Endothelial cell of umbilical vein (primary cell): ENCODE measurements around the gene ARID1B. TPM values are rescaled to one million over a fixed set of nuclear protein-coding genes. Genes with fewer than 3 reads are reported as not detected.

ENCODE experiments used
- BruUV-seq: library from RNA; stranded (reverse); fragments of 400-500 nt; replicated peaks from 2 replicates; lab custom pipeline; 2021; lab: Mats Ljungman, UMichigan
- CTCF ChIA-PET: fragments of 300-600, 350-600 bp; sonication (Branson Sonifier 250); formaldehyde crosslinking; loops from one replicate; lab custom pipeline; 2021; ENCODE audit warnings: antibody characterized with exemption, inconsistent platforms; lab: Charles Lee
- POLR2A ChIA-PET: fragments of 300-600, 350-600 bp; sonication (Branson Sonifier 250); formaldehyde crosslinking; loops from one replicate; lab custom pipeline; 2021; ENCODE audit warnings: antibody characterized with exemption, inconsistent platforms; lab: Charles Lee
- DNase-seq: peaks from one replicate; pipeline ENCODE4 v3.0.0-alpha.2; 2011; ENCODE audit warnings: low read depth, low spot score
- FAIRE-seq: peaks from 2 replicates; lab custom pipeline; 2011; peaks lifted over from hg19 to GRCh38; lab: Jason Lieb, UNC
- H2AFZ ChIP-seq: 2 replicates; pipeline ENCODE4 v1.6.0; 2012; ENCODE audit warnings: low read depth, low read length, control low read depth, inconsistent platforms
- H3K27ac ChIP-seq: 2 replicates; pipeline ENCODE4 v1.5.1; 2011; ENCODE audit warnings: low read depth, mild to moderate bottlenecking, control low read depth, low read length, moderate library complexity; ENCODE audit not compliant: insufficient read depth
- H3K27me3 ChIP-seq, 2 experiments: 2 replicates each; pipeline versions ENCODE4 v1.6.0 to v1.6.1; 2011; ENCODE audit warnings: low read length in 2 of 2, mixed read lengths in 1 of 2; ENCODE audit not compliant: control insufficient read depth in 2 of 2, insufficient read depth in 2 of 2
- H3K36me3 ChIP-seq, 2 experiments: 2 replicates in 1 of 2; 3 replicates in 1 of 2; pipeline ENCODE4 v1.5.1; 2011; ENCODE audit warnings: low read length in 2 of 2, mild to moderate bottlenecking in 1 of 2, moderate library complexity in 1 of 2; ENCODE audit not compliant: control insufficient read depth in 2 of 2, insufficient read depth in 2 of 2; ENCODE audit errors: extremely low read depth in 1 of 2
- H3K4me1 ChIP-seq: 3 replicates; pipeline ENCODE4 v1.5.1; 2011; ENCODE audit warnings: mild to moderate bottlenecking, low read length; ENCODE audit not compliant: control insufficient read depth, insufficient read depth; ENCODE audit errors: extremely low read depth
- H3K4me2 ChIP-seq: 2 replicates; pipeline ENCODE4 v1.6.1; 2011; ENCODE audit warnings: low read length, control low read depth, mixed read lengths; ENCODE audit not compliant: insufficient read depth
- H3K4me3 ChIP-seq, 3 experiments: fragments of 200-600 bp in 1 of 3; sonication (generic), shearing (Covaris generic) in 1 of 3; replicated peaks in 1 of 3; 2 replicates each; pipeline ENCODE4 v1.5.1; 2011 to 2016; ENCODE audit warnings: control low read depth in 3 of 3, low read length in 3 of 3, mild to moderate bottlenecking in 2 of 3, inconsistent platforms in 1 of 3, low read depth in 1 of 3, moderate library complexity in 1 of 3; ENCODE audit not compliant: insufficient read depth in 1 of 3
- H3K79me2 ChIP-seq: 2 replicates; pipeline ENCODE4 v1.6.0; 2012; ENCODE audit warnings: low read length, inconsistent platforms; ENCODE audit not compliant: control insufficient read depth, insufficient read depth
- H3K9ac ChIP-seq: replicated peaks from 2 replicates; pipeline ENCODE3; 2011; ENCODE audit warnings: low read length, control low read depth; ENCODE audit not compliant: insufficient read depth; ENCODE audit errors: extremely low read depth
- H3K9me1 ChIP-seq: replicated peaks from 3 replicates; pipeline ENCODE4 v1.6.0; 2011; ENCODE audit warnings: mild to moderate bottlenecking, low read length; ENCODE audit not compliant: control insufficient read depth, insufficient read depth; ENCODE audit errors: extremely low read depth
- H3K9me3 ChIP-seq: replicated peaks from 2 replicates; pipeline ENCODE4 v1.5.1; 2012; ENCODE audit warnings: low read length, inconsistent platforms; ENCODE audit not compliant: control insufficient read depth, insufficient read depth
- H4K20me1 ChIP-seq: replicated peaks from 2 replicates; pipeline ENCODE3; 2011; ENCODE audit warnings: mild to moderate bottlenecking, low read length; ENCODE audit not compliant: control insufficient read depth, insufficient read depth; ENCODE audit errors: extremely low read depth
- CTCF ChIP-seq, 2 donors: IDR thresholded peaks; 1 replicate in 1 of 2; 2 replicates in 1 of 2; pipeline ENCODE4 v1.5.1; 2011; ENCODE audit warnings: low read length in 2 of 2, mild to moderate bottlenecking in 2 of 2, moderate library complexity in 2 of 2, control low read depth in 1 of 2, inconsistent platforms in 1 of 2, low read depth in 1 of 2; ENCODE audit not compliant: insufficient read depth in 1 of 2; ENCODE audit errors: extremely low read depth in 1 of 2
- EZH2 ChIP-seq: IDR thresholded peaks from 2 replicates; pipeline ENCODE4 v1.6.1; 2012; ENCODE audit warnings: borderline replicate concordance, low read depth, mild to moderate bottlenecking, moderate library complexity, low read length, inconsistent platforms; ENCODE audit not compliant: severe bottlenecking
- FOS ChIP-seq: IDR thresholded peaks from 2 replicates; pipeline ENCODE4 v1.6.1; 2011; ENCODE audit warnings: mild to moderate bottlenecking, low read length, moderate library complexity, borderline replicate concordance; ENCODE audit not compliant: insufficient read depth
- GATA2 ChIP-seq: IDR thresholded peaks from 2 replicates; pipeline ENCODE4 v1.7.0; 2011; ENCODE audit warnings: low read depth, mild to moderate bottlenecking, moderate library complexity, mixed read lengths, low read length; ENCODE audit not compliant: insufficient read length, insufficient read depth
- JUN ChIP-seq: IDR thresholded peaks from 2 replicates; pipeline ENCODE4 v1.6.1; 2011; ENCODE audit warnings: borderline replicate concordance, low read depth; ENCODE audit not compliant: insufficient read length, insufficient read depth
- MYC ChIP-seq: IDR thresholded peaks from one replicate; pipeline ENCODE4 v1.6.1; 2011; ENCODE audit warnings: mild to moderate bottlenecking, low read depth, low read length
- POLR2A ChIP-seq: IDR thresholded peaks from 2 replicates; pipeline ENCODE4 v1.6.1; 2012; ENCODE audit warnings: low read depth, mild to moderate bottlenecking, control low read depth, low read length
- POLR2AphosphoS5 ChIP-seq: IDR thresholded peaks from 2 replicates; pipeline ENCODE4 v1.6.1; 2012; ENCODE audit warnings: low read depth, mild to moderate bottlenecking, control low read depth, low read length, moderate library complexity; ENCODE audit not compliant: insufficient read depth
- dilution Hi-C: fragments of 300-500 bp; cut with MboI; formaldehyde crosslinking; loops from one replicate; pipeline ENCODE4 v1.15.0; 2019; ENCODE audit warnings: low sequenced_read_pairs; ENCODE audit not compliant: extremely low pct_ligation_motif_present
- intact Hi-C: fragments of 100-400 bp; cut with micrococcal nuclease; formaldehyde crosslinking; loops from one replicate; pipeline ENCODE4 v1.10.0; 2022
- polyA plus RNA-seq, 4 experiments: library from polyadenylated mRNA; depleted of rRNA in 3 of 4; stranded (reverse) in 3 of 4; unstranded in 1 of 4; fragments of >200 nt; gene quantifications; 2 replicates each; pipeline versions ENCODE4 v1.2.1 to v1.2.3, GENCODE V29; 2011 to 2012; ENCODE audit warnings: missing spikeins in 1 of 4
- total RNA-seq: library from RNA; stranded (reverse); gene quantifications from 2 replicates; pipeline ENCODE4 v1.2.3, GENCODE V29; 2021
- TF ChIP-seq, protein P1 (sequence below): IDR thresholded peaks from 2 replicates; pipeline ENCODE4 v1.6.1; 2011; ENCODE audit not compliant: insufficient read depth, insufficient read length

ARID1B gene
- total and polyA plus RNA-seq, 2 donors (not counting 3 experiments of a cell fraction or from before 2014, with no cell fraction given): 21.8 to 89.5 TPM

- no peak overlapping the region for H3K9ac ChIP-seq
- H3K27ac ChIP-seq: no peak overlapping the region
- H3K9me1 ChIP-seq: no peaks in the 10 kb centered on the region
- peaks cover 67% of the 10 kb centered on the region for H3K79me2 ChIP-seq
- H3K9me3 ChIP-seq: no peaks in the 10 kb centered on the region
- no TSS peak for BruUV-seq
- FAIRE-seq (no peak), DNase-seq (no peak)
- H3K36me3 ChIP-seq: no peaks in the 10 kb centered on the region
- H3K4me2 ChIP-seq: no peak overlapping the region
- H3K4me1 ChIP-seq: peaks cover 10% of the 10 kb centered on the region
- no peak overlapping the region for H3K4me3 ChIP-seq
- H4K20me1 ChIP-seq: peaks cover 5% of the 10 kb centered on the region
- TF ChIP-seq GATA2: no peak
- TF ChIP-seq EZH2: no peak
- no peak for TF ChIP-seq FOS
- no peak for TF ChIP-seq POLR2AphosphoS5
- no peak for TF ChIP-seq POLR2A
- TF ChIP-seq MYC: no peak
- no peak for TF ChIP-seq CTCF (IDR thresholded peaks at IDR 0.05; ENCODE audit: extremely low read depth in 1 of 2, insufficient read depth in 1 of 2, low read depth in 1 of 2, low read length in 2 of 2)
- TF ChIP-seq JUN: no peak
- TF ChIP-seq, protein P1, sequence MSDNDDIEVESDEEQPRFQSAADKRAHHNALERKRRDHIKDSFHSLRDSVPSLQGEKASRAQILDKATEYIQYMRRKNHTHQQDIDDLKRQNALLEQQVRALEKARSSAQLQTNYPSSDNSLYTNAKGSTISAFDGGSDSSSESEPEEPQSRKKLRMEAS: no peak
- dilution Hi-C loops: no loop called here
- ChIA-PET CTCF (interaction anchor here (0.9 kb wide), 1 partner anchor 10 kb away, joined by 3 read pairs; no protein-coding TSS in a partner anchor), POLR2A (no interaction called here)
- intact Hi-C loops: no loop called here
- H3K27me3 ChIP-seq: no peaks in the 10 kb centered on the region
- no peak overlapping the region for H2AFZ ChIP-seq
Measured at GRCh38 chr6:156880913-156881312, 103.7 kb downstream of the ARID1B start.
